ENCODE measurements around the gene HSF4.

HSF4 gene

GRCh38 chr16:67164599-67165061 lies at the start of gene HSF4:
Gene HSF4, plus strand, starts transcription at chr16:67164745. Its CDS starts 67 bp downstream, at chr16:67164812.
- H3K4me3 ChIP-seq (ENCODE audit: low read depth, low read length): no peak within 1 kb of the TSS
- TF ChIP-seq MAX (IDR thresholded peaks at IDR 0.05; ENCODE audit: low read depth, low read length) (no peak), MYC (IDR thresholded peaks at IDR 0.05; ENCODE audit: low read depth, low read length) (no peak), CTCF (IDR thresholded peaks at IDR 0.05; ENCODE audit: low read depth, low read length) (no peak), POLR2A (IDR thresholded peaks at IDR 0.05; ENCODE audit: extremely low read depth, insufficient read length) (no peak)
- peak; percentile 52 for DNase-seq (ENCODE audit: low read depth)

DNA sequence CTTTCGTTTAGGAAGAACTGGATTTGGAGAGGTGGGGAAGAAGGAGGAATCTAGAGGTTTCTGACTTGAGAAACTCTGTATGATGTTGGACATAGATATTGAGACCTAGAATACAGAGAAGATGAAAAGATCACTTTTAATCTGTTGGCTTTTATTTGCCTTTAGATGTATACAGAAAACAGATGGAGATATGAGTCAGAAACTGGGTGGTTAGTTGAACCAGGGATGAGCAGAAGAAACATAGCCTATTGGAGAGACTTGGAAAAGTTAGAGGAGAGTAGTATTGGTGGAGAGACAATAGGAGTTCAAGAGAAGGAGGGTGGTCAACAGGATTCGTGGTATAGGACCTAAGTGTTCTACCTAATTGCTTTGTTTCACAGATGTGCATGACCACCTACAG lies 49.8 kb upstream of the HSF4 start:
- TF ChIP-seq CTCF (IDR thresholded peaks at IDR 0.05; ENCODE audit: low read depth, low read length) (no peak), MYC (IDR thresholded peaks at IDR 0.05; ENCODE audit: low read depth, low read length) (no peak), POLR2A (IDR thresholded peaks at IDR 0.05; ENCODE audit: extremely low read depth, insufficient read length) (no peak), MAX (IDR thresholded peaks at IDR 0.05; ENCODE audit: low read depth, low read length) (no peak)
- no peak overlapping the region for H3K4me3 ChIP-seq (ENCODE audit: low read depth, low read length)
- DNase-seq (ENCODE audit: low read depth): no peak

DNA sequence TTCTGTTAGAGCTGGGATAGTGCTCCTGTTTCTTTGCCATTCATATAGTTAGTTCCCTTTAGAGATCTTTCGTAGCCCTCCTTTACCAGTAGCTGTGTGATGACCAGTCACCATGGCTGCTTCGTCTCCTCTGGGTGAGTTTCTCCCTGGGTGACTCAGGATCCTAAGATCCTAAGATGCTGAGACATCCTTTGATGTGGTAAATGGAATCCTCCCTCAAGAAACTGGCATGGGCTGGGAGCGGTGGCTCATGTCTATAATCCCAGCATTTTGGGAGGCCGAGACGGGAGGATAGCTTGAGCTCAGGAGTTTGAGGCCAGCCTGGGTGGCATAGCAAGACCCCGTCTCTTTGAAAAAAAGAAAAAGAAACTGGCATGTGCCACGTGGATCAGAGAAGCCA lies 48.9 kb upstream of the HSF4 start:
- DNase-seq (ENCODE audit: low read depth): no peak
- TF ChIP-seq MYC (IDR thresholded peaks at IDR 0.05; ENCODE audit: low read depth, low read length) (no peak), POLR2A (IDR thresholded peaks at IDR 0.05; ENCODE audit: extremely low read depth, insufficient read length) (no peak), MAX (IDR thresholded peaks at IDR 0.05; ENCODE audit: low read depth, low read length) (no peak), CTCF (IDR thresholded peaks at IDR 0.05; ENCODE audit: low read depth, low read length) (no peak)

GRCh38 chr16:67116388-67117311 lies 47.9 kb upstream of the HSF4 start:
- no peak overlapping the region for H3K4me3 ChIP-seq (ENCODE audit: low read depth, low read length)
- TF ChIP-seq MYC (IDR thresholded peaks at IDR 0.05; ENCODE audit: low read depth, low read length): no peak
- TF ChIP-seq CTCF (IDR thresholded peaks at IDR 0.05; ENCODE audit: low read depth, low read length): no peak
- TF ChIP-seq MAX (IDR thresholded peaks at IDR 0.05; ENCODE audit: low read depth, low read length): no peak
- no peak for TF ChIP-seq POLR2A (IDR thresholded peaks at IDR 0.05; ENCODE audit: extremely low read depth, insufficient read length)
- peak; percentile 62 for DNase-seq (ENCODE audit: low read depth)

More for the DNA sequence above, 48.9 kb upstream of the HSF4 start:
- no peak overlapping the region for H3K4me3 ChIP-seq (ENCODE audit: low read depth, low read length)

DNA sequence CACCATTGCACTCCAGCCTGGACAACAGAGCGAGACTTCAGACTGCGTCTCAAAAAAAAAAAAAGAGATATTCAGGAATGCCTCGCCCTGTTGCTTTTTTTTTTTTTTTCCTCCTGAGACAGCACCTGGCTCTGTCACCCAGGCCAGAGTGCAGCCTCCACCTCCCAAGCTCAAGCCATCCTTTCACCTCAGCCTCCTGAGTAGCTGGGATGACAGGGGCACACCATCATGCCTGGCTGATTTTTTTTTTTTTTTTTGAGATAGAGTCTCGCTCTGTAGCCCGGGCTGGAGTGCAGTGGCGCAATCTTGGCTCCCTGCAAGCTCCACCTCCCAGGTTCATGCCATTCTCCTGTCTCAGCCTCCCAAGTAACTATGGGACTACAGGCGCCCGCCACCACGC lies 46.8 kb upstream of the HSF4 start:
- no peak overlapping the region for H3K4me3 ChIP-seq (ENCODE audit: low read depth, low read length)
- TF ChIP-seq CTCF (IDR thresholded peaks at IDR 0.05; ENCODE audit: low read depth, low read length) (no peak), MYC (IDR thresholded peaks at IDR 0.05; ENCODE audit: low read depth, low read length) (no peak), MAX (IDR thresholded peaks at IDR 0.05; ENCODE audit: low read depth, low read length) (no peak), POLR2A (IDR thresholded peaks at IDR 0.05; ENCODE audit: extremely low read depth, insufficient read length) (no peak)
- DNase-seq (ENCODE audit: low read depth): no peak
